MM.1S (cell line): ENCODE data around the gene SCD.

Experiments used
- CTCF ChIP-seq: fragments of 300-600 bp; sonication (generic); IDR thresholded peaks from 2 replicates; pipeline ENCODE4 v1.5.1; 2016; ENCODE audit warnings: antibody characterized with exemption, low read length, mixed read lengths
- EZH2 ChIP-seq: fragments of 300-600 bp; sonication (generic); optimal IDR thresholded peaks from 2 replicates; pipeline ENCODE3; 2017; ENCODE audit warnings: low read depth, mild to moderate bottlenecking, antibody characterized with exemption, low read length, mixed read lengths
- EZH2phosphoT487 ChIP-seq: fragments of 300-600 bp; sonication (generic); IDR thresholded peaks from 2 replicates; pipeline ENCODE4 v1.6.1; 2018; ENCODE audit warnings: antibody characterized with exemption, low read length

DNA sequence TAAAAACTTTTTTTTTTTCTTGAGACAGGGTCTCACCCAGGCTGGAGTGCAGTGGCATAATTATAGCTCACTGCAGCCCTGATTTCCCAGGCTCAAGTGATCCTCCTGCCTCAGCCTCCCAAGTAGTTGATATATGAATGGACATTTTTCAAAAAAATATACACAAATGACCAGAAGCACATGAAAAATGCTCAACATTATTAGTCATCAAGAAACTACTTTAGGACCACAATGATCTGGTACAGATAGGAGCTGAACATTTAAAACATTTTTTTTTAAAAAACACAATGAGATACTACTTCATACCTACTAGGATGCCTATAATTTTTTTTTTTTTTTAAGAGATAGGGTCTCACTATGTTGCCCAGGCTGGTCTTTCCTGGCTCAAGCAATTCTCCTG is 21.7 kb downstream of the SCD start:
- TF ChIP-seq CTCF (no peak), EZH2 (no peak), EZH2phosphoT487 (no peak)
